ENCODE measurements around the gene TSC1.

- TF ChIP-seq EZH2 (IDR thresholded peaks at IDR 0.05) = no peak
- TF ChIP-seq CTCF (IDR thresholded peaks at IDR 0.05) = no peak
Measured at GRCh38 chr9:132883349-132884294, 60.8 kb downstream of the TSC1 start.

All from neural progenitor cell (in vitro differentiated cells).